GM23248 (cell line): Measurements from ENCODE around the gene PKLR. TPM values are rescaled to one million over a fixed set of nuclear protein-coding genes. Genes with fewer than 3 reads are reported as not detected.

ENCODE experiments used
- DNase-seq: peaks from one replicate; pipeline ENCODE4 v3.0.0-alpha.2; 2015
- H2AFZ ChIP-seq: fragments of 200-600 bp; sonication (generic); 2 replicates; pipeline ENCODE4 v1.6.1; 2016; ENCODE audit warnings: antibody characterized with exemption
- H3F3A ChIP-seq: fragments of 200-600 bp; sonication (generic); 2 replicates; pipeline ENCODE4 v1.6.1; 2016; ENCODE audit warnings: mild to moderate bottlenecking, antibody characterized with exemption, mixed run types; ENCODE audit not compliant: insufficient read depth
- H3K27ac ChIP-seq: fragments of 200-600 bp; sonication (generic); 2 replicates; pipeline ENCODE4 v1.5.1; 2016; ENCODE audit warnings: mild to moderate bottlenecking
- H3K27me3 ChIP-seq: fragments of 200-600 bp; sonication (generic); replicated peaks from 2 replicates; pipeline ENCODE4 v1.6.1; 2016; ENCODE audit warnings: mild to moderate bottlenecking; ENCODE audit not compliant: insufficient read depth
- H3K36me3 ChIP-seq: fragments of 200-600 bp; sonication (generic); 2 replicates; pipeline ENCODE4 v1.6.1; 2016; ENCODE audit warnings: low read depth, mild to moderate bottlenecking
- H3K4me1 ChIP-seq: fragments of 200-600 bp; sonication (generic); 2 replicates; pipeline ENCODE4 v1.6.1; 2016; ENCODE audit warnings: mild to moderate bottlenecking; ENCODE audit not compliant: insufficient read depth
- H3K4me2 ChIP-seq: fragments of 200-600 bp; sonication (generic); one replicate; pipeline ENCODE4 v1.6.1; 2016; ENCODE audit warnings: mild to moderate bottlenecking; ENCODE audit not compliant: unreplicated experiment
- H3K4me3 ChIP-seq: fragments of 200-600 bp; sonication (generic); 2 replicates; pipeline ENCODE4 v1.5.1; 2016; ENCODE audit warnings: mild to moderate bottlenecking
- H3K79me2 ChIP-seq: fragments of 200-600 bp; sonication (generic); 2 replicates; pipeline ENCODE4 v1.6.1; 2016; ENCODE audit warnings: mild to moderate bottlenecking; ENCODE audit not compliant: insufficient read depth
- H3K9ac ChIP-seq: fragments of 200-600 bp; sonication (generic); 2 replicates; pipeline ENCODE4 v1.6.1; 2016; ENCODE audit warnings: mild to moderate bottlenecking
- H3K9me2 ChIP-seq: fragments of 200-600 bp; sonication (generic); 2 replicates; pipeline ENCODE4 v1.6.1; 2016; ENCODE audit warnings: mixed run types, mild to moderate bottlenecking, moderate library complexity; ENCODE audit not compliant: insufficient read depth
- H3K9me3 ChIP-seq: fragments of 200-600 bp; sonication (generic); one replicate; pipeline ENCODE4 v1.6.1; 2017; ENCODE audit warnings: low read depth
- H4K20me1 ChIP-seq: fragments of 200-600 bp; sonication (generic); 2 replicates; pipeline ENCODE4 v1.6.0; 2016; ENCODE audit not compliant: insufficient read depth
- EZH2 ChIP-seq: fragments of 200-600 bp; sonication (generic); IDR thresholded peaks from 2 replicates; pipeline ENCODE4 v1.6.1; 2018; ENCODE audit warnings: antibody characterized with exemption, mild to moderate bottlenecking; ENCODE audit not compliant: insufficient read depth, poor library complexity, severe bottlenecking
- EZH2phosphoT487 ChIP-seq: fragments of 200-600 bp; sonication (generic); IDR thresholded peaks from 2 replicates; pipeline ENCODE4 v1.6.1; 2018; ENCODE audit warnings: antibody characterized with exemption, moderate library complexity, mild to moderate bottlenecking, low read depth; ENCODE audit not compliant: insufficient read depth
- WGBS, 2 experiments: methylation state at CpG; one replicate each; pipeline ENCODE4 v1.1.6; 2015 to 2017; ENCODE audit warnings: low lambda C conversion rate in 2 of 2, low coverage in 1 of 2; ENCODE audit errors: missing lambda C conversion rate in 2 of 2; 5-methylcytosine and 5-hydroxymethylcytosine counted together
- in situ Hi-C: fragments of 300-500 bp; cut with MboI; formaldehyde crosslinking; loops from 2 replicates; pipeline ENCODE4 v1.15.0; 2020
- polyA plus RNA-seq: library from polyadenylated mRNA; unstranded; fragments of >200 nt; fragmentation: Nextera tagmentation; extraction: Ambion mirVana; gene quantifications from 2 replicates; pipeline ENCODE4 v1.2.1, GENCODE V29; 2016
- total RNA-seq: library from RNA; depleted of rRNA; stranded (reverse); fragments of >200 nt; shearing (Covaris generic); gene quantifications from 2 replicates; pipeline ENCODE4 v1.2.3, GENCODE V29; 2014

The PKLR gene
- total and polyA plus RNA-seq, 2 experiments from 2014 or later: not detected

- Histone ChIP-seq H3K9me3 (no peaks in the 10 kb centered on the region), H3K27me3 (no peaks in the 10 kb centered on the region), H3F3A (peaks cover 29% of the 10 kb centered on the region), H3K36me3 (no peaks in the 10 kb centered on the region), H4K20me1 (no peaks in the 10 kb centered on the region), H3K79me2 (peaks cover 18% of the 10 kb centered on the region), H3K9me2 (no peaks in the 10 kb centered on the region), H3K9ac (peak overlapping the region; percentile 89), H3K4me3 (peak overlapping the region; percentile 81), H3K4me2 (peak overlapping the region; percentile 74), H3K4me1 (peaks cover 20% of the 10 kb centered on the region), H2AFZ (peak overlapping the region; percentile 84), H3K27ac (peak overlapping the region; percentile 91)
- in situ Hi-C loops: no loop called here
- TF ChIP-seq EZH2 (no peak), EZH2phosphoT487 (no peak)
- no peak for DNase-seq
- 63 to 68% methylated on average over 8 of the region's 8 CpGs for WGBS, 2 experiments
Observed at GRCh38 chr1:155245163-155245524, 56.1 kb downstream of the PKLR start.

- Histone ChIP-seq H3K79me2 (peaks cover 18% of the 10 kb centered on the region), H3K27me3 (no peaks in the 10 kb centered on the region), H4K20me1 (no peaks in the 10 kb centered on the region), H3K36me3 (no peaks in the 10 kb centered on the region), H3F3A (peaks cover 29% of the 10 kb centered on the region), H2AFZ (peak overlapping the region; percentile 84), H3K27ac (peak overlapping the region; percentile 91), H3K4me3 (peak overlapping the region; percentile 81), H3K4me1 (peaks cover 20% of the 10 kb centered on the region), H3K4me2 (peak overlapping the region; percentile 81), H3K9me3 (no peaks in the 10 kb centered on the region), H3K9me2 (no peaks in the 10 kb centered on the region), H3K9ac (peak overlapping the region; percentile 89)
- TF ChIP-seq EZH2: no peak
- no peak for TF ChIP-seq EZH2phosphoT487
- DNase-seq: peak; percentile 99
- 1 to 2% methylated on average over 44 to 53 of the region's 53 CpGs for WGBS, 2 experiments
- in situ Hi-C loops: no loop called here
Observed at GRCh38 chr1:155244368-155245162, 56.7 kb downstream of the PKLR start.

GRCh38 chr1:155242805-155243358 is 58.4 kb downstream of the PKLR start:
- H3K9me3 ChIP-seq: no peaks in the 10 kb centered on the region
- TF ChIP-seq EZH2phosphoT487 (no peak), EZH2 (no peak)
- no peaks in the 10 kb centered on the region for H4K20me1 ChIP-seq
- in situ Hi-C loops: no loop called here
- H3K27me3 ChIP-seq: no peaks in the 10 kb centered on the region
- H2AFZ ChIP-seq: no peak overlapping the region
- H3K79me2 ChIP-seq: peaks cover 18% of the 10 kb centered on the region
- peak overlapping the region; percentile 89 for H3K9ac ChIP-seq
- H3F3A ChIP-seq: peaks cover 29% of the 10 kb centered on the region
- H3K4me2 ChIP-seq: peak overlapping the region; percentile 81
- DNase-seq: peak; percentile 16
- H3K4me1 ChIP-seq: peaks cover 20% of the 10 kb centered on the region
- peak overlapping the region; percentile 81 for H3K4me3 ChIP-seq
- no peaks in the 10 kb centered on the region for H3K36me3 ChIP-seq
- peak overlapping the region; percentile 91 for H3K27ac ChIP-seq
- H3K9me2 ChIP-seq: no peaks in the 10 kb centered on the region
- WGBS, 2 experiments: 56 to 75% methylated on average over 3 of the region's 3 CpGs

GRCh38 chr1:155241841-155242264 is 59.4 kb downstream of the PKLR start:
- Histone ChIP-seq H3K27me3 (no peaks in the 10 kb centered on the region), H3K9ac (no peak overlapping the region), H3K4me1 (peaks cover 20% of the 10 kb centered on the region), H3K79me2 (peaks cover 18% of the 10 kb centered on the region), H3K9me3 (no peaks in the 10 kb centered on the region), H3K4me2 (peak overlapping the region; percentile 87), H2AFZ (peak overlapping the region; percentile 81), H3K36me3 (no peaks in the 10 kb centered on the region), H3K27ac (peak overlapping the region; percentile 26), H3K9me2 (no peaks in the 10 kb centered on the region), H3F3A (peaks cover 29% of the 10 kb centered on the region), H3K4me3 (no peak overlapping the region), H4K20me1 (no peaks in the 10 kb centered on the region)
- no peak for TF ChIP-seq EZH2
- no peak for TF ChIP-seq EZH2phosphoT487
- peak; percentile 57 for DNase-seq
- in situ Hi-C loops: no loop called here
- WGBS, 2 experiments: 34 to 44% methylated on average over 4 of the region's 4 CpGs
